GM10248 (cell line): ENCODE data around the gene ZFP64.

Experiments used
- CTCF ChIA-PET: fragments of 300-600 bp; sonication (Branson Sonifier 250); formaldehyde crosslinking; extraction: SDS; loops from one replicate; lab custom pipeline; 2021; ENCODE audit warnings: antibody characterized with exemption; lab: Yijun Ruan, JAX
- POLR2A ChIA-PET: fragments of 350-650 bp; sonication (Branson Sonifier 250); formaldehyde crosslinking; extraction: SDS; loops from one replicate; lab custom pipeline; 2020; ENCODE audit warnings: antibody characterized with exemption; lab: Yijun Ruan, JAX
- DNase-seq: peaks from one replicate; pipeline ENCODE4 v3.0.0; 2012; ENCODE audit errors: extremely low spot score
- TF ChIP-seq, protein P1 (sequence below): IDR thresholded peaks from 2 replicates; pipeline ENCODE4 v1.5.1; 2012; ENCODE audit warnings: mild to moderate bottlenecking, low read depth; ENCODE audit errors: extremely low read depth, missing control alignments, control extremely low read depth

The ZFP64 gene

GRCh38 chr20:52152921-52153320, 38.7 kb downstream of the ZFP64 start:
- ChIA-PET CTCF (interaction anchor here (0.8 to 1.6 kb wide), 2 partner anchors 12 to 22 kb away, joined by 3 read pairs; no protein-coding TSS in a partner anchor), POLR2A (no interaction called here)

GRCh38 chr20:52152416-52152815, 39.2 kb downstream of the ZFP64 start:
- CTCF ChIA-PET, result no interaction called here
- TF ChIP-seq, protein P1, sequence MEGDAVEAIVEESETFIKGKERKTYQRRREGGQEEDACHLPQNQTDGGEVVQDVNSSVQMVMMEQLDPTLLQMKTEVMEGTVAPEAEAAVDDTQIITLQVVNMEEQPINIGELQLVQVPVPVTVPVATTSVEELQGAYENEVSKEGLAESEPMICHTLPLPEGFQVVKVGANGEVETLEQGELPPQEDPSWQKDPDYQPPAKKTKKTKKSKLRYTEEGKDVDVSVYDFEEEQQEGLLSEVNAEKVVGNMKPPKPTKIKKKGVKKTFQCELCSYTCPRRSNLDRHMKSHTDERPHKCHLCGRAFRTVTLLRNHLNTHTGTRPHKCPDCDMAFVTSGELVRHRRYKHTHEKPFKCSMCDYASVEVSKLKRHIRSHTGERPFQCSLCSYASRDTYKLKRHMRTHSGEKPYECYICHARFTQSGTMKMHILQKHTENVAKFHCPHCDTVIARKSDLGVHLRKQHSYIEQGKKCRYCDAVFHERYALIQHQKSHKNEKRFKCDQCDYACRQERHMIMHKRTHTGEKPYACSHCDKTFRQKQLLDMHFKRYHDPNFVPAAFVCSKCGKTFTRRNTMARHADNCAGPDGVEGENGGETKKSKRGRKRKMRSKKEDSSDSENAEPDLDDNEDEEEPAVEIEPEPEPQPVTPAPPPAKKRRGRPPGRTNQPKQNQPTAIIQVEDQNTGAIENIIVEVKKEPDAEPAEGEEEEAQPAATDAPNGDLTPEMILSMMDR, result no peak
- POLR2A ChIA-PET, result no interaction called here
- no peak for DNase-seq

More at GRCh38 chr20:52152921-52153320, 38.7 kb downstream of the ZFP64 start:
- no peak for DNase-seq
- TF ChIP-seq, protein P1, result no peak

DNA sequence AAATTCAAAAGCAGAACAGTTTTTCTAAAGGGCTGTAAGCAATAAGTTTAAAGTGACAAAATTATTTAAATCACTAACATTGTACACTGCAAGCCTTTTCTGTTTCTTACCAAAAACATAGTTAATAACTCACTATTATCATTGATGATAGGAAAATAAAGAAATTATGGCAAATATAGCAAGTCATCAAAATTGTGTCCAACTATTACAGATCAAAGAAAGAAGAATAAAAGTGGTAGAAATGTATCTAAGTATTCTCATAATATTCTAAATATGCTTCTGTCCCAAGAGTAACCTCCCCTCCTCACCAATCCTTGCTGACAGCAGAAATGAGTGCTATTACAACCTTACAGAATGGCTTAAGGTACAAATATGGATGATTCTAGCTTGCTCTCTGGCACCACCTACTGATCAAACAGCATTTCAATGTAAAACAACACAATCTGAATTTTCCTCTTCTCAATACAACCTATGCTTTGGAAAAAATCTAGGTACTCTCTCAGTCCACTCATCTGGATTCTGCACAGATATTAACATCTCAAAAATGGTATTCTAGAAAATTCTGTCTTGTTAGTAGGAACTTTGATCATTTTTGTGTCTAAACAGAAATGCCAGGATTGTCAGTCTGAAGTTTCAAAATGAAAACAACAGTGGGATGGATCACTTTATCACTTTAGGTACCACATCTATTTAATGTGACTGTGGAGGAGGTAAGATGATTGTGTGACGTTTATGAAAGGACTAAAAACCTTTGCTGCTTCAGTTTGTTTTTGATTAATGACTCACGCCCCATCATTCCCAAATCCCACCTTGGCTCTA, 40.9 kb downstream of the ZFP64 start:
- TF ChIP-seq, protein P1, result peak; percentile 76
- ChIA-PET POLR2A (interaction anchor here (0.6 kb wide), 1 partner anchor 30 kb away, joined by 7 read pairs; no protein-coding TSS in a partner anchor), CTCF (interaction anchor here (0.6 to 2.7 kb wide), 11 partner anchors 9 to 512 kb away, joined by 3 to 17 read pairs (median 4); no protein-coding TSS in a partner anchor)
- DNase-seq, result peak; percentile 65

DNA sequence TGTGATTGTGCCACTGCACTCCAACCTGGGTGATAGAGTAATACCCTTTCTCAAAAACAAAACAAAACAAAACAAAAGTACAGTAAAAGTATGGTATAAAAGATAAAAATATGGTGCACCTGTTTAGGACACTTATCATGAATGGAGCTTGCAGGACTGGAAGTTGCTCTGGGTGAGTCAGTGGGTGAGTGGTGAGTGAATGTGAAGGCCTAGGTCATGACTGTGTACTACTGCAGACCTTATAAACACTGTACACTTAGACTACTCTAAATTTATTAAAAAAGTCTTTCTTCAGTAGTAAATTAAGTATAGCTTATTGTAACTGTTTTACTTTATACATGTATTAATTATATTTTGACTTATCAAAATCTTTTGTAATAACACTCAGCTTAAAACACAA, 46.0 kb downstream of the ZFP64 start:
- POLR2A ChIA-PET, result no interaction called here
- TF ChIP-seq, protein P1, result no peak
- CTCF ChIA-PET, result interaction anchor here (1.1 to 3.8 kb wide), 2 partner anchors 17 to 21 kb away, joined by 3 to 19 read pairs; no protein-coding TSS in a partner anchor
- no peak for DNase-seq

DNA sequence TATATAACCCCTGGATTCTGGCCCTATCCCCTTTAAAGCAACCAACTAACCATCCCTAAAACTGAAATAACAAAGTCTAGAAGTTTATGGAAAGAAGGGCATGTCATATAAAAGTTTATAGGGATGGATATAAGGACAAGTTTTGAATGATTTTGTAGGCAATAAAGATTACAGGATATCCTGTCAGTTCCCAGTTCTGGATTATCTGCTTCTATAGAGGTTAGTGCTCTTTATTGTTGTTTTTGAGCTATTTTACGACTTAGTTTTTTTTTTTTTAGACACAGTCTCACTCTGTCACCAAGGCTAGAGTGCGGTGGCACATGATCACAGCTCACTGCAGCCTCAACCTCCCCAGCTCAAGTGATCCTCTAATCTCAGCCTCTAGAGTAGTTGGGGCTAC, 48.3 kb downstream of the ZFP64 start:
- TF ChIP-seq, protein P1, result no peak
- no peak for DNase-seq
- ChIA-PET POLR2A (no interaction called here), CTCF (interaction anchor here (1.0 to 3.8 kb wide), 3 partner anchors 14 to 19 kb away, joined by 3 to 19 read pairs (median 4); no protein-coding TSS in a partner anchor)

DNA sequence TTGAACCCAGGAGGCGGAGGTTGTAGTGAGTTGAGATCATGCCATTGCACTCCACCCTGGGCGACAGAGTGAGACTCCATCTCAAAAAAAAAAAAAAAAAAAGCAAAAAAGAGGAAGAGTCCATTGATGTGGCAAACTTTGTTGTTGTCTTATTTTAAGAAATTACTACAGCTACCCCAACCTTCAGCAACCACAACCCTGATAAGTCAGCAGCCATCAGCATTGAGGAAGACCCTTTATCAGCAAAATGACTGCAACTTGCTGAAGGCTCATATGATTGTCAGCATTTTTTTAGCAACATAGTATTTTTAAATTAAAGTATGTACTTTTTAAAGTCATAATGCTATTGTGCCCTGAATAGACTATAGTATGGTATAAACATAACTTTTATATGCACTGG, 48.8 kb downstream of the ZFP64 start:
- ChIA-PET POLR2A (no interaction called here), CTCF (interaction anchor here (1.0 to 1.3 kb wide), 2 partner anchors 15 to 20 kb away, joined by 3 to 4 read pairs; no protein-coding TSS in a partner anchor)
- TF ChIP-seq, protein P1, result no peak
- no peak for DNase-seq
